Measurements from ENCODE around the gene TBX5. TPM values are rescaled to one million over a fixed set of nuclear protein-coding genes. Genes with fewer than 3 reads are reported as not detected.

The TBX5 gene
- total and polyA plus RNA-seq, 5 donors from 2014 or later: not detected

- Histone ChIP-seq H3K36me3 (ENCODE audit: control insufficient read depth, insufficient read depth, low read length) (no peaks in the 10 kb centered on the region), H3K9me3 (ENCODE audit: control insufficient read depth in 2 of 2, low read length in 2 of 2) (no peaks in the 10 kb centered on the region), H3K27ac (ENCODE audit: insufficient read depth, low read length, poor library complexity, severe bottlenecking) (no peak overlapping the region), H3K4me3 (ENCODE audit: low read depth, low read length) (no peak overlapping the region), H3K27me3 (ENCODE audit: control insufficient read depth, insufficient read depth, low read length) (peaks cover 35% of the 10 kb centered on the region), H3K4me1 (ENCODE audit: control insufficient read depth, insufficient read depth, low read length, poor library complexity, severe bottlenecking) (no peaks in the 10 kb centered on the region)
- peaks cover 0 to 4% (median 0%) of the 10 kb centered on the region in 7 donors for H3K9me3 Mint-ChIP-seq
- H3K27me3 Mint-ChIP-seq: peaks cover 94% of the 10 kb centered on the region
- no peak overlapping the region for H3K4me3 Mint-ChIP-seq
- H3K27ac Mint-ChIP-seq: no peak overlapping the region
- H3K36me3 Mint-ChIP-seq: no peaks in the 10 kb centered on the region
- ATAC-seq (ENCODE audit: low read depth in 2 of 2) (no peak), DNase-seq (no peak)
- no peaks in the 10 kb centered on the region for H3K4me1 Mint-ChIP-seq
Measured at GRCh38 chr12:114445401-114446323, 39.7 kb upstream of the TBX5 start.

DNA sequence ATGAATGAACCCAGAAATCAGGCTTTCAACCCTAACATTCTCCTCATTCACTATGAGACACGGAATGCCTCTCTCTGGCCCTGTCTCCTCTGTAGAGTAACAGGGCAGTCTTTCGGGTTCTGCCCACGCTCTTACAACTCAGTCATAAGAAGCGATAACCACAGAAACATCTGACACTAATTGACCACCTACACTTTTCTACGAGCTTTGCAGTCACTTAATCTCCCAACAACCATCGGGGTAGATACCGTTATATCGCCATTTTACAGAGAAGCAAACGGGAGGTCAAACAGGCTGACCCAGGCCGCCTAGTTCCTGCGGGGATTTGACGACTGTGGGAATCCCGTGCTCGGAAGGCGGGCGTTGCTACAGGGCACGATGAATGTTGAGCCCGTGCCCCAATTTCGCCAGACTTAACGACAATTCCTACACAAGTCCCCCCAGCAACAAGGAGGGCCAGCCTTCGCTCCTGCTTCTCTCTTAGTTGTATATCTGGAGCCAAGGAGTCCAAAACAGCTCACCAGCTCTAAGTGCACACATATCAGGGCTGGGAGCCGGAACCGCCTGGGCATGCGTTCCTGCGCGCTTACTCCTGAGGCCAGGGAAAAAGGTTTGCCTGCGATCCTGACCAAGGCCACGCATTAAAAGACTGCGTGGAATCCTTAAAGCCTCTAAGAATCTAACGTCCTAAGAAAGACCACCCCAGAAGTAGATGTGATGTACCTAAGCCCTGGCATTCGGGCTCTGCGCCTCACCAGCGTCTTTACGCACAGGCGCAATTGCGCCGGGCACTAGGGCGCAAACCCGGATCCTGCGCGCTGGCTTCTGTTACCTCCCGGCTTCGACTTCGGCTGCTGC is 38.7 kb upstream of the TBX5 start:
- Mint-ChIP-seq H3K9me3 (peaks cover 0 to 4% (median 0%) of the 10 kb centered on the region in 7 donors), H3K27me3 (peaks cover 94% of the 10 kb centered on the region), H3K27ac (no peak overlapping the region), H3K4me3 (no peak overlapping the region), H3K4me1 (no peaks in the 10 kb centered on the region), H3K36me3 (no peaks in the 10 kb centered on the region)
- H3K27ac ChIP-seq (ENCODE audit: insufficient read depth, low read length, poor library complexity, severe bottlenecking): no peak overlapping the region
- no peaks in the 10 kb centered on the region for H3K9me3 ChIP-seq (ENCODE audit: control insufficient read depth in 2 of 2, low read length in 2 of 2)
- H3K36me3 ChIP-seq (ENCODE audit: control insufficient read depth, insufficient read depth, low read length): no peaks in the 10 kb centered on the region
- no peak overlapping the region for H3K4me3 ChIP-seq (ENCODE audit: low read depth, low read length)
- peaks cover 33% of the 10 kb centered on the region for H3K27me3 ChIP-seq (ENCODE audit: control insufficient read depth, insufficient read depth, low read length)
- DNase-seq (peak in 1 of 3 donors; percentile 13), ATAC-seq (ENCODE audit: low read depth in 2 of 2) (no peak)
- no peaks in the 10 kb centered on the region for H3K4me1 ChIP-seq (ENCODE audit: control insufficient read depth, insufficient read depth, low read length, poor library complexity, severe bottlenecking)

DNA sequence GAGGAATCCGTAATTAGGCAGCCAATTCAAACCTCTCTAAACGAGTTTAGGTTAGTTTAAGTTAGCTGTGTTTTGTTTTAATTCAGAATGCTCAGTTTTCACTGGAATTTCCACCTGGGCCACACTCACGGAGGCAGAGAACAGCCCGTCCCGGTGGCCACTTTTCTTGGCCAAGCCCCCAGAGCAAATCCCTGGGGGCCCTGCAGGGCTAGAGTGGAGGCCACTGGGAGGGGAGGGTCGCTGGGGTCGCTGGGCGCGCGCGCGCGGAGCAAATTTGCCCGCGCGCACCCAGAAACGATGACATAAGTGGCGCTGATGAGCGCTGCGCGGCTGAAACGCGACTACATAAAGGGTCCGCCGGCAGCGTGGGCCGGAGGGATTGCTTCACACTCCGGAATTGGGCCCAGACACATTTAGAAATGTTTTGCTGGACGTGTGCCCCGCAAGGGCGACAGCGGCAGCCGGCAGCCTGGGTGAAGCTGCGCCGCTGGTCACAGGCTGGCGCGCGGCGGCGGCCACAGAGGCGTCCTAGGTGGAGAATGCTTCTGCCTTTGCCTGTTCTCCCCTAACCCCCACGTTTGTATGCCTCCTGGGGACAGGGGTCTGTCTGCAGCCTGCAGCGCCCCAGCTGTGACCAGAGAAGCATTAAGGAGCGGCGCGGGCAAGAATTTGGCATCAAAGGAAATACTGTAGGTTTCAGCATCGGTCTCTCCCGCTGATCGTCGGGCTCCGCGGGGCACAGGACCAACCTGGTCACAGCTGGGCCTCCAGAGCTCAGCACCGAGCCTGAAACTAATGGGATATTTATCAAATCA is 37.9 kb upstream of the TBX5 start:
- no peak for DNase-seq
- H3K27me3 ChIP-seq (ENCODE audit: control insufficient read depth, insufficient read depth, low read length): peaks cover 28% of the 10 kb centered on the region
- no peak overlapping the region for H3K27ac Mint-ChIP-seq

DNA sequence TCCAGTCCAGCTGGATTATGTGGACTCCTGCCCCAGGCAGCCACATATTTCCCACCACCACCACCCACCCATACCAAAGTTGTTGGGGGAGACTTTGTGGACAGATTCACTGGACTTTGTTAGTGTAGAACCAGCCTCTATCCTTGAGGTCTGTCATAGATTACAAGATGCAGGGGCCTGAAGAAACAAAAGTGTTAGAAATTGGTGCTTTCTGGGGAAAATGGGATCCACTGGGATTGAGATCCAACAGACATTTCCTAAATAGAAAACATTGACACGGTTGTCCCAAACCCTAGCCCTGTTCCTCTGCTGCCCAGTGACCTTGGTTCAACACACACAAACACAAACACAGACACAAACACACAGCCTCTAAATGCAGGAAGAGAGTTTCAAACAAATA is 36.6 kb upstream of the TBX5 start:
- no peaks in the 10 kb centered on the region for H3K36me3 Mint-ChIP-seq
- ATAC-seq (ENCODE audit: low read depth in 2 of 2) (no peak), DNase-seq (no peak)
- H3K27ac Mint-ChIP-seq: no peak overlapping the region
- Histone ChIP-seq H3K4me3 (ENCODE audit: low read depth, low read length) (no peak overlapping the region), H3K27ac (ENCODE audit: insufficient read depth, low read length, poor library complexity, severe bottlenecking) (no peak overlapping the region), H3K9me3 (ENCODE audit: control insufficient read depth in 2 of 2, low read length in 2 of 2) (no peaks in the 10 kb centered on the region), H3K4me1 (ENCODE audit: control insufficient read depth, insufficient read depth, low read length, poor library complexity, severe bottlenecking) (no peaks in the 10 kb centered on the region), H3K27me3 (ENCODE audit: control insufficient read depth, insufficient read depth, low read length) (peaks cover 36% of the 10 kb centered on the region), H3K36me3 (ENCODE audit: control insufficient read depth, insufficient read depth, low read length) (no peaks in the 10 kb centered on the region)
- peaks cover 87% of the 10 kb centered on the region for H3K27me3 Mint-ChIP-seq
- H3K4me1 Mint-ChIP-seq: no peaks in the 10 kb centered on the region
- peaks cover 0 to 5% (median 0%) of the 10 kb centered on the region in 7 donors for H3K9me3 Mint-ChIP-seq
- H3K4me3 Mint-ChIP-seq: no peak overlapping the region

More for the DNA sequence above, 37.9 kb upstream of the TBX5 start:
- H3K4me3 Mint-ChIP-seq: no peak overlapping the region
- no peak for ATAC-seq (ENCODE audit: low read depth in 2 of 2)
- Histone ChIP-seq H3K9me3 (ENCODE audit: control insufficient read depth in 2 of 2, low read length in 2 of 2) (no peaks in the 10 kb centered on the region), H3K27ac (ENCODE audit: insufficient read depth, low read length, poor library complexity, severe bottlenecking) (no peak overlapping the region), H3K4me3 (ENCODE audit: low read depth, low read length) (no peak overlapping the region), H3K36me3 (ENCODE audit: control insufficient read depth, insufficient read depth, low read length) (no peaks in the 10 kb centered on the region), H3K4me1 (ENCODE audit: control insufficient read depth, insufficient read depth, low read length, poor library complexity, severe bottlenecking) (no peaks in the 10 kb centered on the region)
- H3K27me3 Mint-ChIP-seq: peaks cover 93% of the 10 kb centered on the region
- H3K9me3 Mint-ChIP-seq: peaks cover 0 to 4% (median 0%) of the 10 kb centered on the region in 7 donors
- no peaks in the 10 kb centered on the region for H3K4me1 Mint-ChIP-seq
- no peaks in the 10 kb centered on the region for H3K36me3 Mint-ChIP-seq

DNA sequence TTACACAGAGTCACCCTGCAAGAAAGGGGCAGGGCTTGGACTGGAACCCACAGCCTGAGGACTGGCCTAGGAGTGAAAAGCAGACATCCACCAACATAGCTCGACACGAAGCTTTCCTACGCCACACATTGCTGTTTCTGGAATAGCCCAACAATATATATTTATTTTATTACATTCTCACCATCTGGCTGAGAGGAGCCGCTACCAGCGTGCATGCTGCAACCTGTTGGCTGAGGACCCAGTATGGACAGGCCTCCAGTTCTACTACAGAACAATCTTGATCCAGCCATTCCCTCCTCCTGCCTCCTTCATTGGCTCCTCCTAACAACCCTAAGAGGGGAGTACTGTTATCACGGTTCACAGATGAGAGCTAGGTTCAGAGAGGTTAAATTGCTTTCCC is 35.6 kb upstream of the TBX5 start:
- peaks cover 0 to 4% (median 0%) of the 10 kb centered on the region in 7 donors for H3K9me3 Mint-ChIP-seq
- H3K27me3 ChIP-seq (ENCODE audit: control insufficient read depth, insufficient read depth, low read length): peaks cover 36% of the 10 kb centered on the region
- no peaks in the 10 kb centered on the region for H3K4me1 ChIP-seq (ENCODE audit: control insufficient read depth, insufficient read depth, low read length, poor library complexity, severe bottlenecking)
- no peaks in the 10 kb centered on the region for H3K36me3 ChIP-seq (ENCODE audit: control insufficient read depth, insufficient read depth, low read length)
- no peaks in the 10 kb centered on the region for H3K4me1 Mint-ChIP-seq
- peaks cover 84% of the 10 kb centered on the region for H3K27me3 Mint-ChIP-seq
- ATAC-seq (ENCODE audit: low read depth in 2 of 2) (no peak), DNase-seq (no peak)
- H3K9me3 ChIP-seq (ENCODE audit: control insufficient read depth in 2 of 2, low read length in 2 of 2): no peaks in the 10 kb centered on the region
- H3K36me3 Mint-ChIP-seq: no peaks in the 10 kb centered on the region
- no peak overlapping the region for H3K27ac Mint-ChIP-seq
- no peak overlapping the region for H3K4me3 Mint-ChIP-seq
- no peak overlapping the region for H3K27ac ChIP-seq (ENCODE audit: insufficient read depth, low read length, poor library complexity, severe bottlenecking)
- no peak overlapping the region for H3K4me3 ChIP-seq (ENCODE audit: low read depth, low read length)

DNA sequence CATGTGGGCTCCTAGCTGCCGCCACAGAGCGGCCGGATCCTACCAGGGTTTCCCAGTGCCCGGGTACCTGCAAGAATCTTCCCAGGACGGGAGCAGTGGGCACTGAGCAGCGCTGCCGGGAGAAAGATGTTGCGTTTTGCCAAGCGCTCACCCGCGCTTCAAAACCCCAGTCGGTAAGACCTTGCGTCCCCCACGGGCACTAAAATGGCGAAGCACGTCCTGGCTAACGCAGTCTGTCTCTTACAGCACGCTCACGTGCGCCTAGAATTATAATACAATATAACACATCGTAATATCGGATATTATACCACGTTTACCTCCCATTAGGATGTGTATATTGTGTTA is 35.1 kb upstream of the TBX5 start:
- Mint-ChIP-seq H3K4me3 (no peak overlapping the region), H3K4me1 (no peaks in the 10 kb centered on the region), H3K36me3 (no peaks in the 10 kb centered on the region), H3K9me3 (peaks cover 0 to 6% (median 3%) of the 10 kb centered on the region in 7 donors), H3K27ac (no peak overlapping the region), H3K27me3 (peaks cover 86% of the 10 kb centered on the region)
- Histone ChIP-seq H3K27ac (ENCODE audit: insufficient read depth, low read length, poor library complexity, severe bottlenecking) (no peak overlapping the region), H3K4me3 (ENCODE audit: low read depth, low read length) (no peak overlapping the region), H3K36me3 (ENCODE audit: control insufficient read depth, insufficient read depth, low read length) (no peaks in the 10 kb centered on the region), H3K4me1 (ENCODE audit: control insufficient read depth, insufficient read depth, low read length, poor library complexity, severe bottlenecking) (no peaks in the 10 kb centered on the region), H3K27me3 (ENCODE audit: control insufficient read depth, insufficient read depth, low read length) (peaks cover 32% of the 10 kb centered on the region), H3K9me3 (ENCODE audit: control insufficient read depth in 2 of 2, low read length in 2 of 2) (no peaks in the 10 kb centered on the region)
- DNase-seq: no peak
- no peak for ATAC-seq (ENCODE audit: low read depth in 2 of 2)

DNA sequence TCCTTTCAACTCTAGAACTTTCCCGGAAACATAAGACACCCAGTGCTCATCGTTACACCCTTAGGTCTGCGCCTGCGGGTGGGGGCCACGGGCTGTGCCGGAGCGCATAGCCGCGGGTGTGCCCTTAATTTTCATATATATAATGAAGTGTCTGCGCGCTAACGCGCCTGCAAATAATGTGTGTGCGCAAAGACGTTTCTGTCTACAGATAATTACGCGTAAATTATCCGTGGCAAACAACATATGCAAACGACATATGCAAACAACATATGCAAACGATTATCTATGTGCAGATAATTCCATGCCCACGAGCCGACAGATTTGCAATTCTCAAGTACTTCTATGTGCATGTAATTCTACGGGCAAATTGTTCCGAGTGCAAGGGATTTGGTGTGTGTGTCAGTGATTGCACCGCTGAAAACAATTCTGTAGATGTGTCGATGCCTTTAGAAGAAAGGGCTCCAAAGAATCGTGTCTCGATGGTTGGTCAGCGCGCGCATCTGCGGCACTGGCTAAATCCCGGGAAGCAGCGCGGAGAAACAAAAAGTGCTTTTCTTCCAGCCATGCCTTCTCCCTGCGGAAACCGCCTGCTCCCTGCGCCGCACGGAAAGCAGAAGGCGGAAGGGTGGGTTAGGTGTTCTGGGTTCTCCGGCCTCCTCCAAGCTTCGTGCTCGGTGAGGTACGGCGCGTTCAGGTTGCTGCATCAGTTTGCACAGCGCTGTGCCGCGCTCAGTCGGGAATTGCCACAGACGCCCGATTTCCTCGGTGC is 34.5 kb upstream of the TBX5 start:
- Mint-ChIP-seq H3K9me3 (peaks cover 0 to 6% (median 3%) of the 10 kb centered on the region in 7 donors), H3K4me1 (no peaks in the 10 kb centered on the region), H3K36me3 (no peaks in the 10 kb centered on the region), H3K27me3 (peaks cover 81% of the 10 kb centered on the region), H3K4me3 (no peak overlapping the region), H3K27ac (no peak overlapping the region)
- Histone ChIP-seq H3K4me1 (ENCODE audit: control insufficient read depth, insufficient read depth, low read length, poor library complexity, severe bottlenecking) (no peaks in the 10 kb centered on the region), H3K9me3 (ENCODE audit: control insufficient read depth in 2 of 2, low read length in 2 of 2) (no peaks in the 10 kb centered on the region), H3K27ac (ENCODE audit: insufficient read depth, low read length, poor library complexity, severe bottlenecking) (no peak overlapping the region), H3K36me3 (ENCODE audit: control insufficient read depth, insufficient read depth, low read length) (no peaks in the 10 kb centered on the region), H3K4me3 (ENCODE audit: low read depth, low read length) (no peak overlapping the region), H3K27me3 (ENCODE audit: control insufficient read depth, insufficient read depth, low read length) (peaks cover 32% of the 10 kb centered on the region)
- peak in 1 of 3 donors; percentile 5 for DNase-seq
- no peak for ATAC-seq (ENCODE audit: low read depth in 2 of 2)

Data from CD4-positive, CD25-positive, alpha-beta regulatory T cell (primary cell).